Neuron (in vitro differentiated cells): Measurements from ENCODE around the gene EXOC6B.

ENCODE experiments used
- H2AFZ ChIP-seq: one replicate; pipeline ENCODE4 v1.6.1; 2013; ENCODE audit warnings: low read depth, mild to moderate bottlenecking, inconsistent platforms, low read length, moderate library complexity
- H3K27me3 ChIP-seq: one replicate; pipeline ENCODE4 v1.6.1; 2013; ENCODE audit warnings: low read length; ENCODE audit not compliant: insufficient read depth
- H3K36me3 ChIP-seq: one replicate; pipeline ENCODE4 v1.6.1; 2013; ENCODE audit warnings: low read length; ENCODE audit not compliant: insufficient read depth
- H3K4me1 ChIP-seq: one replicate; pipeline ENCODE4 v1.6.1; 2013; ENCODE audit warnings: low read length; ENCODE audit not compliant: insufficient read depth
- H3K4me3 ChIP-seq: 2 replicates; pipeline ENCODE4 v1.5.1; 2013; ENCODE audit warnings: mild to moderate bottlenecking, low read length, moderate library complexity
- H3K9me3 ChIP-seq: one replicate; pipeline ENCODE4 v1.6.1; 2013; ENCODE audit warnings: low read length

Gene EXOC6B

DNA sequence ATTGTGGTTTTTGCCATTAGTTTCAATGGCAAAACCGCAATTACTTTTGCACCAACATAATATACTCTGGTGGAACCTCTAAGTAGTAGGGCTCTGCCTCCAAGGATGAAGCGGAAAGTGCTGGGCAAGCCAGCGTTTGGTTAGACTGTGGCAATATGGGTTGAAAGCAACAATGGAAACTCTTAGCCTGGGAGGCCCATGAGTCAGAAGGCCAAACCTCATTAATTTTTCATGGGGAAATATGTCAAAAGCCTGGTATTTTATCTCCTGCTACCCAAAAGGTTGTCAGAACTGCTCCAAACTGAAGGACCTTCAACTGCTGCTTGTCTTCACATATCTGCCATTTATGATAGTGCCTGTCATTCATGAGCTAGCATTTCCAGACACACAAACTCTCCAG is 499.1 kb downstream of the EXOC6B start:
- Histone ChIP-seq H3K4me1 (peaks cover 6% of the 10 kb centered on the region), H3K9me3 (no peaks in the 10 kb centered on the region), H3K27me3 (no peaks in the 10 kb centered on the region), H2AFZ (no peak overlapping the region), H3K4me3 (no peak overlapping the region), H3K36me3 (no peaks in the 10 kb centered on the region)

DNA sequence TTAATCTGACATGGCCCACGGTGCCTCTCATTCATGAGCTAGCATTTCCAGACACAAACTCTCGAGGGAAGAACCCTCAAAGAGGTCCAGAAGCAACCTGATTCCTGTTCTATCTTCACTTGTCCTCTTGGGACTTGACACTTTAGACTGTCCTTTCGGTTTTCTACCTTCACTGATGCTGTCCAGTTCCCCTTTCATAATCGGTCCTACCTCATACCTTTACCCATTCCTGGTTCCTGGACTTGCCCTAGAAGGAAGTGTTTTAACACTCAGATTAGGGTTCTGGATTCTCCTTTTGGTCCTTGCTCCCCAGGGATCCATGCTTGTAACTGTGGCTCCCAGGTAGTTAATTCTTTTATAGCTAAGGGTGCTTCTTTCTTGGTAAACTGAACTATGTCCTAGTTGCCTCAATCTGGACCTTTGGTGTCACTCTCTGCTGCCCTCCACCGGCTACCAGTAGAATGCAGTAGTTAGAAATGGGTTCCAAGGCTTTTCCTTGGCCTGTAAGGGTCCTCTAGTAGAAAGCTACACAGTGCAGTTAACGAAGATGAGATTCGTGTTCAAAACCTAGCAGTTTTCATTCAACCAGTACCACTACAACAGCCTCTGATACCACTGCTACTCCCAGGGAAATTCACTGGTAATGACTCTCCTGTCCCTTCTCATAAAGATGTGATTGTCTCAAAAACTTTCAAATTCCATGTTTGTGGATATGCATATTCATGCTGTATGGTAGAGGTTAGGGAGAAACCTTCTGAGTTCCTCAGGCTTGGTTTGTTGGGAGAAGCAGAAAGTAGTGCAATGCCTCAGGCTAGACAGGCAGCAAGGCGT is 500.0 kb downstream of the EXOC6B start:
- Histone ChIP-seq H3K36me3 (no peaks in the 10 kb centered on the region), H3K9me3 (no peaks in the 10 kb centered on the region), H3K4me3 (no peak overlapping the region), H3K27me3 (no peaks in the 10 kb centered on the region), H3K4me1 (peaks cover 6% of the 10 kb centered on the region), H2AFZ (no peak overlapping the region)

DNA sequence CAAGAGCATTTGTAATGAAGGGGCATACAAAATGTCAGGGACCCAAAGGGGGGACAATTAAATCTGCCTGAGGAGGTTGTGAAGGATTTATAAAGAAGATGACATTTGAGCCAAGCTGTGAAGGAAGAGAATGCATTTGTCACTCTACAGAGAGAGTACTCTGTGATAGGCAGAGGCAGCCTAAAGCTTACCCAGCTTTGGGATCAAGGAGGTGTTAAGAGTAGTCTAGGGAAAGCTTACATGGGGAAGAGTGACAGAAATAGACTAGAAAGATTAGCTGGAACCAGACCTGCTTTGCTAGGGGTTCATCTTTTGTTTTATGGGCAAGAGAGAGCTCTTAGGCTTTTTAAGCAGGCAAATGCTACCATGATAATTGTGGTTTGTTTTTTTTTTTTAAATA is 509.1 kb downstream of the EXOC6B start:
- H2AFZ ChIP-seq = no peak overlapping the region
- no peaks in the 10 kb centered on the region for H3K36me3 ChIP-seq

GRCh38 chr2:72300147-72300684 is 525.6 kb downstream of the EXOC6B start:
- Histone ChIP-seq H3K4me1 (no peaks in the 10 kb centered on the region), H3K36me3 (no peaks in the 10 kb centered on the region), H3K27me3 (no peaks in the 10 kb centered on the region), H3K4me3 (no peak overlapping the region), H2AFZ (no peak overlapping the region), H3K9me3 (no peaks in the 10 kb centered on the region)

More for the DNA sequence above, 509.1 kb downstream of the EXOC6B start:
- no peak overlapping the region for H3K4me3 ChIP-seq
- H3K27me3 ChIP-seq = no peaks in the 10 kb centered on the region
- no peaks in the 10 kb centered on the region for H3K4me1 ChIP-seq
- H3K9me3 ChIP-seq = no peaks in the 10 kb centered on the region

- Histone ChIP-seq H3K4me1 (peaks cover 2% of the 10 kb centered on the region), H3K9me3 (no peaks in the 10 kb centered on the region), H3K4me3 (no peak overlapping the region), H2AFZ (no peak overlapping the region), H3K27me3 (no peaks in the 10 kb centered on the region), H3K36me3 (no peaks in the 10 kb centered on the region)
Observed at GRCh38 chr2:72293620-72294019, 532.2 kb downstream of the EXOC6B start.

DNA sequence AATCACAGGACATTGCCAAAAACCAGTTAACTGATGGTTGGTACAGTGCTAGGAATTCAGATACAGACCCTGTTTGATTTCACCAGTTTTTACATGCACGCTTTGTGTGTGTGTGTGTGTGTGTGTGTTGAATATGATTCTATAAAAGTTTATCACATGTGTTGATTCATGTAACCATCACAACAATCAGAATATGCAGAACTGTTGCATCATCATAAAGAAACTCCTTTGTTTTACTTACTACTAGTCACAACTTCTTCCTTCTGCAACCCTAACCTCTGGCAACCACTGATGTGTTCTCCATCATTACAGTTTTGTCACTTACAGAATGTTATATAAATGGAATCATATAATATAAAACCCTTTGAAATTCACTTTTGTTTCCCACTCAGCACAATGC is 533.4 kb downstream of the EXOC6B start:
- Histone ChIP-seq H3K36me3 (no peaks in the 10 kb centered on the region), H3K4me1 (peaks cover 2% of the 10 kb centered on the region), H3K9me3 (no peaks in the 10 kb centered on the region), H3K4me3 (no peak overlapping the region), H2AFZ (no peak overlapping the region), H3K27me3 (no peaks in the 10 kb centered on the region)

DNA sequence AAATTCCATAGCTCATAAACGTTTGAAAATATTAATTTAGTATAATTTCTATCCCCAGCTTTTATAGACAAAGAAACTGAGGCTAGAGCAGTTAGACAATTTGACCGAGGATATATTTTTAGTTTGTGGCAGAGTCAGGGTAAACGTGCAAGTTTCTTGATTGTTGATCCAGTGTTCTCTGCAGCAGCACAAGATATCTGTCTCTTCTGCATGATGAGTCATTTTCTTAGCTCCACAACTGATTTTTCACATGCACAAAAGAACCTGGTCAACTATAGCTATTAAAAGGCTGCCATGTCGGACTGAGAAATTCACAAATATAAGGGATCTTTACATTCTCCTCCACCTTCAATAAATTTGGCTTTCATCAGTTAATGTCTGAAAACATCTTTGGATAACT is 534.8 kb downstream of the EXOC6B start:
- H3K36me3 ChIP-seq = no peaks in the 10 kb centered on the region
- H3K4me1 ChIP-seq = peaks cover 2% of the 10 kb centered on the region
- no peaks in the 10 kb centered on the region for H3K9me3 ChIP-seq
- no peak overlapping the region for H3K4me3 ChIP-seq
- H3K27me3 ChIP-seq = no peaks in the 10 kb centered on the region
- H2AFZ ChIP-seq = no peak overlapping the region

DNA sequence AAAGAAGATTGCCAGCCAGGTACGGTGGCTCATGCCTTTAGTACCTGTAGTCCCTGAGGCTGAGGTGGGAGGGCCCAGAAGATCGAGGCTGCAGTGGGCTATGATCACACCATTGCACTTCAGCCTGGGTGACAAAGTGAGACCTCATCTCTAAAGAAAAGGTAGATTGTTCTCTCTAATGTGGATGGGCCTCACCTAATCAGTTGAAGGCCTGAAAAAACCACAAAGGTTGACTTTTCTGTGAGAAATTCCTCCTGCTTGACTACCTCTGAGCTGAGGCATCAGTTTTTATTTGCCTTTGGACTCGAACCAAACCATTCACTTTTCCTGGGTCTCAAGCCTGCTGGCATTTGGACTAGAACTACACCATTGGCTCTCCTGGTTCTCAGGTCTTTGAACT is 536.1 kb downstream of the EXOC6B start:
- Histone ChIP-seq H3K27me3 (no peaks in the 10 kb centered on the region), H3K36me3 (no peaks in the 10 kb centered on the region), H3K9me3 (no peaks in the 10 kb centered on the region), H2AFZ (no peak overlapping the region), H3K4me3 (no peak overlapping the region), H3K4me1 (peaks cover 2% of the 10 kb centered on the region)

DNA sequence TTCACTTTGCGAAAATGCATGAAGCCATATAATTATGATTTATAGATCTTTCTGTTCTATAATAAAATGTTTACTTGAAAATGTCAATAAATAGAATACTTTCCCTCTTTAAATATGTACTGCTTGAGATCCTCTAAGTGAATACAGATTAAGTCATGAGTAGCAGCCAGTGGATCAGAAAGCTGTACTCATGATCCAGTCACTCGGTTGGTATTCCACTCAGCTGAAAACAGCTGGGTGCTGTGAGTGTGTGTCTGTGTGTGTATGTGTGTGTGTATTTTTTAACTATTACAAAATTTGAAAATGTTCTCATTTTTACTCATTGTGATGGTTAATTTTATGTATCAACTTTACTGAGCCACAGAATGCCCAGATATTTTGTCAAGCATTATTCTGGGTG is 536.5 kb downstream of the EXOC6B start:
- Histone ChIP-seq H3K27me3 (no peaks in the 10 kb centered on the region), H3K4me3 (no peak overlapping the region), H3K4me1 (peaks cover 2% of the 10 kb centered on the region), H2AFZ (no peak overlapping the region), H3K9me3 (no peaks in the 10 kb centered on the region), H3K36me3 (no peaks in the 10 kb centered on the region)

GRCh38 chr2:72278046-72278445 is 547.8 kb downstream of the EXOC6B start:
- Histone ChIP-seq H3K27me3 (no peaks in the 10 kb centered on the region), H2AFZ (no peak overlapping the region)

GRCh38 chr2:72276876-72277275 is 549.0 kb downstream of the EXOC6B start:
- H3K36me3 ChIP-seq = no peaks in the 10 kb centered on the region
- H3K4me3 ChIP-seq = no peak overlapping the region
- no peak overlapping the region for H2AFZ ChIP-seq
- no peaks in the 10 kb centered on the region for H3K9me3 ChIP-seq
- H3K4me1 ChIP-seq = peaks cover 5% of the 10 kb centered on the region
- no peaks in the 10 kb centered on the region for H3K27me3 ChIP-seq

More at GRCh38 chr2:72278046-72278445, 547.8 kb downstream of the EXOC6B start:
- Histone ChIP-seq H3K9me3 (no peaks in the 10 kb centered on the region), H3K4me1 (peaks cover 5% of the 10 kb centered on the region), H3K4me3 (no peak overlapping the region), H3K36me3 (no peaks in the 10 kb centered on the region)

- no peaks in the 10 kb centered on the region for H3K27me3 ChIP-seq
- peaks cover 5% of the 10 kb centered on the region for H3K4me1 ChIP-seq
- no peaks in the 10 kb centered on the region for H3K36me3 ChIP-seq
- no peak overlapping the region for H2AFZ ChIP-seq
- H3K4me3 ChIP-seq = no peak overlapping the region
- H3K9me3 ChIP-seq = no peaks in the 10 kb centered on the region
Observed at GRCh38 chr2:72276356-72276755, 549.5 kb downstream of the EXOC6B start.

DNA sequence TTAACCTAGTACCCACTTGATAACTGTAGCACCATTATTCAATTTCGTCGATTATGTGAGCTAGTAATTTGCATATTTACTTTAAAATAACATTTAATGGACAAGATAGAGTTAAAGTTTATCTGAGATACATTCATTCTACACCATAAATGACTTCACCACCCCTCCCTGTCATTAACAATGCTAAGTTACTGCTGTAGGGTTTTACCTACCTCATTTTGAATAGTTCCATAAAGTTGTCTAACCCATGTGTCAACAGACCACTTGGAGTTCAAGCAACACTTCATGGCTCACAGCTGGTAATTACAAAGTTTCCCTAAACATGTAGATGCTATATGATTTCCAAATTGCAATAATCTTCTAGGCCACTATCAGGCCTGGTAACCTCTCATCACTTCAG is 550.7 kb downstream of the EXOC6B start:
- no peak overlapping the region for H2AFZ ChIP-seq
- peaks cover 5% of the 10 kb centered on the region for H3K4me1 ChIP-seq
- no peaks in the 10 kb centered on the region for H3K27me3 ChIP-seq
- no peaks in the 10 kb centered on the region for H3K9me3 ChIP-seq
- H3K36me3 ChIP-seq = no peaks in the 10 kb centered on the region
- H3K4me3 ChIP-seq = no peak overlapping the region
